GM19238 (cell line): ENCODE data around the gene PRKAR1B.
"Not testable (repeated sequence)": the region's sequence is repeated elsewhere in the genome, so short reads cannot be mapped to it uniquely, and the experiment has no call there.

Source experiments
- DNase-seq: peaks from one replicate; pipeline ENCODE4 v3.0.0; 2011; ENCODE audit warnings: low spot score; ENCODE audit not compliant: insufficient read length

The PRKAR1B gene

DNA sequence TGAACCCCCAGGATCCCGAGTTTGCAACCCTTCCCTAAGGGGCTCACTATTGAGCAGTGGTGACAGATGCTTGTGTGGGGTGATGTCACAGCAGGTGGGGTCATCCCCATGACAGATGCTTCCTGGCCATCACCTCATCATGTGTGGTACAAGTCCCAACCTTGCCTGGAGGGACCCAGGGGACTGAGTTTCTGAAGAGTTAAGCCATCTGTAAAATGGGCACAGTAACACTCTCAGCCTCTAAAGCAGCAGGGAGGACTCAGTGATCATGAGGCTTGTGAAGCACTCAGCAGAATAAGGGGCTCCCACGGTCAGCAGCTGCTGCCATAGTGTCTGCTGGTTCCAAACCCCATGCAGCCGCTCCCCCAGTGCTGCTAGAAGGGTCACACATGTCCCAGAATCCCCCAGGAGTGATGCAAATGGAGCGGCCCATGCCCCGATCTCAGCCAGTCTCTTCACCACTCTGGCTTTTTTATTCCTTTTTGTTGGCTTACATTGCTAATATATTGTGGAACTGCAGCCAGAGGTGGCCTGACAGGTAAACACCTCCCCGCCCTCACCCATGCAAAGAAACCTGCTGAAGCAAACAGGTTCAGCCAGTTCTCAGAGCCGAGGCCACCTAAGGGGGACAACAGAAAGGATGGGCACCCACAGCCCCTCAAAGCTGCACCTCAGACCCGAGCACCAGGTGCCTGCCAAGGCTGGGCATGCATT is 105.4 kb downstream of the PRKAR1B start:
- no peak for DNase-seq

DNA sequence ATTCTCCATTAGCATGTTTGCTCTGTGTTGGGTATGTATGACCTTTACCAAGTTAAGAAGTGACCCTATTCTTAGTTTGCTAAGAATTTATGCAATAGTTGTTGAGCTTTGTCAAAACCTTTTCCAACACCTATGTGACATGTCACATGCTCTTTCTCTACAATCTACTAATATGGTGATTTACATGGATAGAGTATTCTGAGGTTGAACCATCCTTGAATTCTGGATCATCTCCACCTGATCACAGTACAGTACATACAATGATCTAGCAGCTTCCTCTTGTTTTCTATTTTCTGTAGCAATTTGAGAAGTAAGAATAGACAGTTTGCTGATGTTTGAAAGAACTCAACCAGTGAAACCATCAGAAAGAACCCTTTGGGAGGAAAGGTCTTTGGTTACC is 106.2 kb downstream of the PRKAR1B start:
- no peak for DNase-seq

DNA sequence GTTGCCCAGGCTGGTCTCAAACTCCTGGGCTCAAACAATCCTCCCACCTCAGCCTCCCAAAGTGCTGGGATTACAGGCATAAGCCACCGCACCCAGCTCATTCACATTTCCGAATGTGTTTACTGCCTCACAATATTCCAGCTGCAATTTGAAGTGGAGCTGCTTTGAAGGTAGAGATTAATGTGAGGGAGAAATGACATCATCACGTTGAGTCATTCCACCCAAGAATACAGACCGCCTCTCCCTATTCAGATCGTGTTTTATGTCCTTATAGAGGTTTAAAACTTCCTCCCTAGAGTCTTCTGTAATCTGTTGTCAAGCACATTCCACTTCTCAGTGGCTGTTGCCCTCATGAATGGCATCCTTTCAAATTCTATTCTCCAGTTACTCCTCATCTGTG is 107.0 kb downstream of the PRKAR1B start:
- no peak for DNase-seq

DNA sequence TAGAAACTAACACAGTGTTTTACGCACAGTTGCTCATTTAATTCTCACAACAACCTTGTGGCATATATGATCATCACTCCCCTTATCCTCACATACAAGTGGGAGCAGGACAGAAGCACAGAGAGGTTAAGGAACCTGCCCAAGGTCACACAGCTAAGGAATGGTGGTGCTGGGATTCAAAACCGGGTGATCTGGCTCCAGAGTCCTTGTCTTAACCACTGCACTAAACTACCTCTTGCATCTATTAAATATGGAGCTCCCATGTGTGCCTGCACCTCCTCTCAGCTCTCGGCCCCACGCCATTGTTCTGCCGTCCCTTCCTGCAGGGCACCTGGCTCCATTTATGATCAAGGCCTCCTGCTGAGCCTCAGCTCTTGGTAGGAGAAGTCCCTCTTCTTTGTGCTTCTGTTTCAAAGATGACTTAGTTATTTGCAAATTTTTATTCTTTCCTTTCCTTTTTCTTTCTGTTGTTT is 107.7 kb downstream of the PRKAR1B start:
- no peak for DNase-seq

DNA sequence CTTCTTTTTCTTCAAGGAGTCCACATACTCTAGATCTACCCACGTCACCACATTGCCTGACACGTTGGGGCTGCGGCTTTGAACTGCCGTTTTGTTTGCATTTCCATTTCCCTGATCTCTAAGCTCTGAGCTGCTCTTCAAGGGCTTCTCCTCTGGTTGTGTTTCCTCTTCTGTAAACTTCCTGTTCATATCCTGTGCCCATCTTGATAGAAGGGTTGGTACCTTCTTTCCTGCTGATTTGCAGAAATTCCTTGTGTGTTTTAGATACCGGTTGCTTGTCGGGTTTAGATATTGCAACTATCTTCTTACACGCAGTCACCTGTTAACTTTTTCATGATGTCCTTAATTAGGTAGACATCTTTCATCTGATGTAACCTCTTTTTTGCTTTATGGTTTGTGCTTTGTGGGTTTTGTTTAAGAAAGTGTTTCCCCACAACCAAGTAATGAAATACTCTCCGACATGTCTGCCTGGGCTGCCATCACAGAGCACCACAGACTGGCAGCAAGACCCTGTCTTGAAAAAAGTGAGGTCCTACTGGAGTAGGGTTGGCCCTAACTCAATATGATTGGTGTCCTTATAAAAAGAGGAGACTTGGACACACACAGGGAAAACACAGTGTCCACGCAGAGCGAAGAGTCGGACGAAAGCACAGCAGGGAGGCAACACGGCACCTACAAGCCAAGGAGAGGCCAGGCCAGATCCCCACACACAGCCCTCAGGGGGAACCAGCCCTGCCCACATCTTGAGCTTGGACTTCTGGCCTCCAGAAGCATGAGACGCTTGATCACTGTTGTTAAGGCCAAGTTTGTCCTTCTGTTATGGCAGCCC is 108.3 kb downstream of the PRKAR1B start:
- DNase-seq = no peak

DNA sequence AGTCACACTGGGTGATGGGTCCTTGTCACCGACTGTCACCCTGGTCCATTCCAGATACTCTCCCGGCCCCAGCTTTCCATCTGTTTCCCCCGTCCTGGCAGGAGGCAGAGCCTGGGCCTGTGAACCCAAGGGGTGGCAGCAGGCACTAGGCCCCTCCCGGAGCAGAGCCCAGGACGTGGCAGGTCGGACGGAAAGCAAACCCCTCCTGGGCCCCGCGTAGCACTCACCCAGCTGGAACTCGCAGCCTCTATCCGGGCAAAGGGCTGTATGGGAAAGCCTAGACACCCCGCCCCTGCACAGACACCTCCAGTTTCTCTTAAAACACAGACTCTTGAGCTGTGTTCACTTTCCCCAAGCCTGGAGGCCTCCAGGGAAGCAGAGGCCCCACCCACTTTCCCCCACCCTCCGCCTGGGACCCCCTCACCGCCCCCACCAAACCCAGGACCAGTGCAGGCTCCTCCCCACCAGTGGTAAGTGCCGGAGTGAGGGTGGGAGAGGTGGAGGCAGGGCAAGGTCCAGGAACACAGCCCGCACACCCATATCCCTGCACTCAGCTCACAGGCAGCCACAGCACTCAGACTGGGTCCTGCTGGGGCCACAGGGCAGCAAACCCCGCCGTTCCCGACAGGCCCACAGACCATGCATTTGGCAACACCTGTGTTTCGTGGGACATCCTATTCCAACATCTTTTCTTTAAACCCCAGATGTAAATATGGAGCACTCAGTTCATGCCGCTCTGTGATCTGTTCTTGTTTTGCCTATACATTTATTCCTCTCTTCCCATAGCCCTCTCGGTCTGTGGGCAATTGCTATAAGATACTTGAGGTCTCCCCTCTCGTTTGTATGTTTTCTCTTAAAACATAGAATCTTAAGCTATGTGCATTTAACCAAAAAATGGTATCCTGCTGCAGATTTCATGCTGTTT is 109.2 kb downstream of the PRKAR1B start:
- DNase-seq = no peak

DNA sequence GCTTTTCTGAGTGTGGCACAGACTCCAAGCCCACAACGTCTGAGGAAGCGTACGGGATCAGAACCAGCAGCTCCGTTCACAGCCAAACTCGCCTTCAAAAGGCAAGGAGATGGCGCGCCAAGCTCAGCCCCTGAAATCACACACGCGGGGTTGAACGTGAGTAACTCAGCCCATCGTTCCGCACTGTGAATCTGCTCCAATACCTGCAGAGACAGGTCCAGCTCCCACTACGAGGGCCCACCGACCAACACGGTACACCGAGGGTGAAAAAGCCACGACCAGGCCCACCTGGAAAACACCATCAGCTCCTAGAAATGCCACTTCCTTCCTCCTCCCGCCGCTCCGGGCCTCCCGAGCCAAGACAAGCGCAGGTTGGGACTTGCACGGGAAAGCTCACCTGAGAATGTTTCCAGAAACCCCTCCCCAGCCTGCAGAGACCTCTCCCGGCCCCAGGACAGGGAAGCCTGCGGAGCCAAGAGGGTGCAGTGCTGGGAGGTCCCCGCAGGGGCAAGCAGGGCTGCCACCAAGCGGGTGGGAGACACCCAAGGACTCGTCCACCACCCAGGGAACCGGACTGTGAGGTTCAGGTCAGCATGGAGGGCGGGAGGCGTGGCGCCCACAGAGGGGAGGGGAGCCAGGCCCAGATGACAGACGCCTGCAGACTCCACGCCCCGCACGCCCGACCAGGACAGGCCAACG is 113.5 kb downstream of the PRKAR1B start:
- DNase-seq = no peak

DNA sequence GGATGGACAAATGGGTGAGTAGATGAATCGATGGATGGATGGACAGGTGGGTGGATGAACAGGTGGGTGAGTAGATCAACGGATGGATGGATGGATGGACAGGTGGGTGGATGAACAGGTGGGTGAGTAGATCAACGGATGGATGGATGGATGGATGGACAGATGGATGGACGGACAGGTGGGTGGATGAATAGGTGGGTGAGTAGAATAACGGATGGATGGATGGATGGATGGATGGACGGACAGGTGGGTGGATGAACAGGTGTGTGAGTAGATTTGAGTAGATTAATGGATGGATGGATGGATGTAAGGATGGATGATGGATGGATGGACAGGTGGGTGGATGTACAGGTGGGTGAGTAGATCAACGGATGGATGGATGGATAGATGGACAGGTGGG is 115.2 kb downstream of the PRKAR1B start:
- DNase-seq = not testable (repeated sequence)

DNA sequence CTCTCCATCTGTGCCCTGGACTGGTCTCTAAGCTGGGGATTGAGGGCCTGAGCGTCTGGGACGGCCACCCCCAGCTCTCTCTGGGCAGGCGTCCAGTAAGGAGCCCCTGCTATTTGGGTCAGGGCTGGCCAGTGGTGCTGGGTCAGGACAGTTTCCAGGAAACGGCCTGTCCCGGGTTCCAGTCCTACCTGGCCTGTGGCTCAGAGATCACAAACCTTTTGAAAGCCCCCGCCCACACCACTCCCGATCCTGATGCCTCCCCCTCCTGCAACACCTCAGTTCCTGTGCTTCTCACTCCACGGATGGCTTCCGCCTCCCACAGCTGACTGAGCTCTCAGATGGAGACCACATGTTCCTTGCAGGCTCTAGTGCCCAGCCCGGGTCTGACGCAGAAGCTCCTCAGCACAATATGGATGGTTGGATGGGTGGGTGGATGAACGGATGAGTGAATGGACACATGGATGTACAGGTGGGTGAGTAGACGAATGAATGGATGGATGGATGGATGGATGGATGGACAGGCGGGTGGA is 115.7 kb downstream of the PRKAR1B start:
- DNase-seq = no peak

DNA sequence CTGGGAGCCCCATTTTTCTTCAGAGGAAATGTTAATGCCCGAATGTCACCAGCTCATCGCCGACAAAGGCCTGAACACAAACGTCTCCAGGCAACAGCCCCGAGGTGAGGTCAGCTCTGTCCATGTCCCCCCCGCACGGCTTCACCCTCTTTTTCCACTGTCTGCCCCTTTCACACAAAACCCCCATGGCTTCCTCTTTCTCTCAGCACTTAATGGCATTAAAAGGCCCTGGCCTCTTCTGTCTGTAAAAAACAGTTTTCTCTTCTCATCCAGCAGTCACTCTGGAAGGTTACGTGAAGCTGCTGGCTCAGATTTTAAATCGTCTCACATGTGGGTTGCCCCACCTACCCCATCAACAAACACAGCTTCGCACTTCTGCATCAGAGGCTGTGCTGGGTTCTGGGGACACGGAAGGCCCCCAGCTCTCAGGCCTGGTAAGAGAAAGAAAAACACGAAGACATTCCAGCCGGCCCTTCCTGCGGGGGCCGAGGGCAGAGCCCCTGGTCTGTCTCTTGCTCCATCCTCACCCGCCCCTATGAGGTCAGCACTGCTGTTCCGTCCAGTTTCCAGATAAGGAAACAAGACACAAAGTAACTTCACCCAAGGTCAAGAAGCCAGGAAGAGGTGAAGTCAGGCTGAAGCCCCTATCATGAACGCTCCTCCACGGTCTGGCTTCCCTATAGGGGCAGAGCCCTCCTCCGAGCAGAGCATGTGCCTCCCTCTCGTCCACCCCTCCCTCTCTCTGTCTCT is 116.4 kb downstream of the PRKAR1B start:
- no peak for DNase-seq

DNA sequence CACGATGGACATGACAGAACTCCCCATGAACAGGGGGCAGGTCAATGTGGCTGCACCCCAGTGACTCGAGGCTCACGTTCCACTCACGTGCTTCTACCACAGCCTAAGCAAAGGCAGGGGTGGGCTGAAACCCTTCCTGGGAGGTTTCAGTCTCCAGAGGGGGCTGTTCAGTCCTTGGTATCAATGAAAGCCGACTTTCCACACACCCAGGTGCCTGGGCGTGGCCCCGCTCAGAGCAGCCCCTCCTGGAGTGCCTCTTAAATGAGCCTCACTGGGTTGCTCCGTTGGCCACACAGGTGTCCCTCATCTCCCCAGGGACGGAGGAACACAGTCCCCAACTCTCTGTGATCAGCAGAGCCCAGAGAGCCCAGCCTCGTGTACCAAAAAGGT is 116.9 kb downstream of the PRKAR1B start:
- DNase-seq = no peak

DNA sequence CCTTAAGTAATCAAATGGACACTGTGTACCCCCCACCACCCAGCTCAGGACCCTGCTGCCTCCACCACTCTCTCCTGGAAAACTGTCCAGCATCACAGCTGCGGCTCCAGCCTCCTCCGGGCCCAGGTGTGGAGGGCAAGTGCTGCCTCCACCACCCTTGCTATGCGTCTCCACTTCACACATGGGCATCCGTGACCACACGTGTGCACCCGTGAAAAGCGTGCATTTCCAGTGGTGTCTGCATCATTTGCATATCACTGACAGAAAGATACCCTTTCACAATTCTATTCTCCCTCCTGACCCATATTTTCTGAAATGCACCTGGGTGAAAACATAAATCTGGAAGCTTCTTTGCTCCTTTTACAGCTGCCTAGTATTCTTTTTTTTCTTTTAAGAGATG is 117.7 kb downstream of the PRKAR1B start:
- no peak for DNase-seq

DNA sequence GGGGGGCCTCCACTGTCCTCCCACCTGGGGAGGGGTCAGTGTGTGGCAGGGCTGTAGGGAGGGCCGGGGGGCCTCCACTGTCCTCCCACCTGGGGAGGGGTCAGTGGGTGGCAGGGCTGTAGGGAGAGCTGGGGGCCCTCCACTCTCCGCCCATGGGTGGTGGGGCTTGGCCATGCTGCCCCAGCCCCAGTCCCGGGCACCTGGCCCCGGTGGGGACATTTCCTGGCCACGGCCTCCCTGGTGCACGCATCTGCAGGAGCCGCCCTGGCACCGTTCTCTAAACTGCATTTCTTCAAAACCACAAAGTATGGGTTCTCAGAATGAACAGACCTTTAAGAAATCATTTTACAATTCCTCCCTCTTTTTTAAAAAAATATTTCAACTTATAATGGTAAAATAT is 118.1 kb downstream of the PRKAR1B start:
- DNase-seq = no peak

DNA sequence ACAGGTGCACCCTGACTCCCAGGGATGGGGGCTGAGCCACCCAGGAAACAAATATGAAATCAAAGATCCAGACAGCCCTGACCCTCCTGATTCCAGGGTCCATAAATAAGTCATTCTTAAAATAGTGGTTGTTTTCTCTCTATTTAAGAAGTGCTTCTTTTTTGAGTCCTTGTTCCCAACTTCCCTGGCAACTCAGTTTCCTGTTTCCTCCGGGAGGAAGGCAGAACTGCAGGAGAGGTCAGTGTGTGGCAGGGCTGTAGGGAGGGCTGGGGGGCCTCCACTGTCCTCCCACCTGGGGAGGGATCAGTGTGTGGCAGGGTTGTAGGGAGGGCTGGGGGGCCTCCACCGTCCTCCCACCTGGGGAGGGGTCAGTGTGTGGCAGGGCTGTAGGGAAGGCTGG is 118.7 kb downstream of the PRKAR1B start:
- no peak for DNase-seq

DNA sequence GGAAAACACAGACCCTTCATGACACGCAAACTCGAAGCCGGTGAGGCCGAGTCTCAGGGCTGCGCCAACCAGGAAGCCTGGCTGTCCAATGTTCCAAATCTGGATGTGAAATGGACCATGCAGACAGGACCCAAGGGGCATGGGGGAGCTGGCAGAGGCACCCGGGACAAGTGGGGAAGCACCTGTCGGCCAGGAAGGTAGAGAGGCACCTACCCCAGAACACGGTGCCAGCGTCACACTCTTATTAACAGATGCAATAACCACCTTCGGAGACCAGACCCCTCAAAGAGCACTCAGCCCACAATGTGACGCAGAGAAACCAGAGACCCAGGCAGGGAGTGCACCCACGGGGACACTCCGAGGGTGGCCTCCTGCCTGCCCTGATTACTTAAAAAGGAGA is 119.1 kb downstream of the PRKAR1B start:
- DNase-seq = no peak

DNA sequence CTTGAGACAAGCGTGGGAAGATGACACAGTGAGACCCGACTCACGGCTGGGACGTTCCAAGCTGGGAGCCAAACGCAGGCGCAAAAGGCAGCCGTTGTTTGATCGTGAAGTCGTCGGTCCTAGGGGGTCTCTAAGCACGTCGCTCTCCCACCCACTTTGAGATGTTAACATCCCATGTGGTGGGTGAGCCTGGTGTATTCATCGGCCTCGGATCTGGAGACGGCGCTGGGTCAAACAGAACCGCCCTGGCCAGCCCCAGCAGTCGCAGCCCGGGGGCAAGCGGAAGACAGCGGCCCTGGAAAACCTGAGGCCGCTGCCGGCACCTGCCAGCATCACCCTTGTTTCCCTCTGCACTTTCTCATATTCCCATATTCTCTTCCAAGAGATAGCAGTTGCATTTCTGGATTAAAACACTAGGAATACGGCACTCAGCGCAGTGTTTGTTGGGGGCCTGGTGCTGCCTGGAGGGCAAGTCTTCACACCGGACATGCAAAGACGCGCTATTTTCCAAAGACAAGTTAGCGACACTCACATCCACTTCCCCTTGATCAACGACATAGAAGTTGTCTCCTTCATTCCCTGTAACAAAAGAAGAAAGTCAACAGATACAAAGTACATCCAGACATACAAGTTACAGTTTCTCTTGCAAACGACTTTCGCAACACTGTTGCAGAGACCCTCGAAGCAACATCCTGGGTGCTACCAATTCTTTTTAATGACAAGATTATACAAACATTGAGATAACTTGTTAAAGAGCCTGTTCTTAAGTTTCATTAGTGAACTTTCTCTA is 121.2 kb downstream of the PRKAR1B start:
- no peak for DNase-seq

DNA sequence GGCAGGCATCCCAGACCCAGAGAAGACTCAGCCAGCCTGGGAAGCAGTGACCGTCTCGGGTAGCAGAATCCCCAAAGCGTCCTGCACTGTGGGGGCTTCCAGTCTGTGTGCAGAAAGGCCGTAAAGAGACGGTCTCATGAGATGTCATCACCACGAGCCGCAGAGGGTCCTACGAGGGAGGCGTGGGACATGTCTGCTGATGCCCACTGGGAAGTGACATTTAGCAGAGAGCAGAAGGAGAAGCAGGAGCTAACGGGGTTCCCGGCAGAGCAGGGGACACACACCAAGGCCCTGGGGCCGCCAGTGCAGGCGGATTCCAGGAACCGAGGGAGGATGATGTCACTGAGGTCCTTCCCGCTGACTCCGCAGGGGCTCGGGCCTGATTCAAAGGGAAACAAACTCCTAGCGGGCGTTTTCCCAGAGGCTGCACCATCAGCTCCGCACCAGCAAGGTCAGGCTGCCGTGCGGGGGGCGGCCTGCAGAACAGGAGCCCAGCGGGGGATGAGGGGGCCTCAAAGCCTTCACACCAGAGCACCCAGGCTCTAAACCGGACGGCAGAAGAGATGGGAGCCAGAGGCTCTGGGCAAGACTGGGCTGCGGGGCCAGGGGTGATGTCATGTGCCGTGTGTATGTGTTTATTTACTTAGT is 122.1 kb downstream of the PRKAR1B start:
- no peak for DNase-seq

DNA sequence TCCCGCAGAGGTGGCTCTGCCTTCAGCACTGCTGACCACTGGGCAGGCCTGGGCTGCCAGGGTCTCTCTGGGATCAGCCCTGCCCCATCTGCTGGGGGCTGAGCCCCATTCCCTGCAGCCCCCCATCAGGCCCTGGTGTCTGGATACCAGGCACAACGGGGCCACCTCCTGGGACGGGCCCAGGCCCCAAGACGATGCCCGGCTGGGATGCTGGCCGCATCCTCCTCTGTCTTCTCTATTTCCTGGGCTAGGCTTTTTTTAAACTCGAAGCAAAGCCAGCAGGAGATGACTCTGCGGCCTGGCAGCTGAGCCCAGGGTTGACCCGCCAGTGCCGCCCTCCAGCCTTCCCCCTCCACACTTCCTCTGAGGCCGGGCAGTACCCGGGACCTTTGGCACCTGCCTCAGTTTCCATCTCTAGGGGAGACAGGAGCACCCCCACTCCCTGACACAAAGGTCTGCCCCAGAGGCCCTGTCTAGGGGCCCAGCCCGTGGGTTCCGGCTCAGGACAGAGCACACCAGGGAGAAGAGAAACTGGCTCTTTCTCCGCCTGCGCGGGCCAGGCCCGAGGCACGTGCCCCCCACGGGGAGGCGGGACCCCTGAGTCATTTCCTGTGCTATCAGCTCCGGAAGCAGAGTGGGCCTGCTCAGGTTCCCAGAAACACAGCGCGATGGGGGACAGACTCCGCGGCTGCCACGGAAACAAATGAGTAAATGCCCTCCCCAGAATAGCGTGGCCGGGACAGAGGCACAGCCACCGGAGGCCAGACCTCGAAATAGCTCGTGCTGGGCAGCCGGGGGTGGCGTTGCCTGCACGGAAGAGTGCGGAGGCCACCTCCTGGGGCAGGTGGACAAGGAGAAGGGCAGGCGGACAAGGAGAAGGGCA is 122.8 kb downstream of the PRKAR1B start:
- DNase-seq = peak; percentile 79
